GM12878 (cell line): Measurements from ENCODE around the gene NLN. TPM values are rescaled to one million over a fixed set of nuclear protein-coding genes. Genes with fewer than 3 reads are reported as not detected.

Source experiments
- ATAC-seq: fragments of 200-7000 bp; cut with Tn5 transposase; 3 replicates; pipeline ENCODE4 v1.9.1; 2020; ENCODE audit warnings: mild to moderate bottlenecking, moderate library complexity
- BruUV-seq: library from RNA; stranded (reverse); fragments of 400-500 nt; replicated peaks from 2 replicates; lab custom pipeline; 2021; lab: Mats Ljungman, UMichigan
- CTCF ChIA-PET: fragments of 300-600 bp; sonication (Branson Sonifier 250); formaldehyde crosslinking; extraction: SDS; loops from one replicate; lab custom pipeline; 2021; ENCODE audit warnings: inconsistent platforms; lab: Yijun Ruan, JAX
- POLR2A ChIA-PET: fragments of 350-600 bp; formaldehyde crosslinking; extraction: SDS; loops from one replicate; lab custom pipeline; 2021; ENCODE audit warnings: inconsistent platforms; lab: Charles Lee
- RAD21 ChIA-PET: fragments of 300-600 bp; sonication (Branson Sonifier 250); formaldehyde crosslinking; loops from one replicate; lab custom pipeline; 2023; ENCODE audit warnings: antibody characterized with exemption; ENCODE audit not compliant: unreplicated experiment; lab: Charles Lee
- SMC1A ChIA-PET: fragments of 300-600 bp; sonication (Branson Sonifier 250); formaldehyde crosslinking; loops from one replicate; lab custom pipeline; 2023; ENCODE audit not compliant: unreplicated experiment, uncharacterized antibody; lab: Charles Lee
- DNase-seq: peaks from one replicate; pipeline ENCODE4 v3.0.0-alpha.2; 2011; ENCODE audit warnings: low read depth, low spot score
- FAIRE-seq: peaks from 3 replicates; lab custom pipeline; 2011; peaks lifted over from hg19 to GRCh38; lab: Jason Lieb, UNC
- H2AFZ ChIP-seq: 2 replicates; pipeline ENCODE4 v1.6.0; 2011; ENCODE audit warnings: low read depth, low read length, control low read depth; ENCODE audit not compliant: control insufficient read depth
- H3K27ac ChIP-seq: 2 replicates; pipeline ENCODE4 v1.5.1; 2011; ENCODE audit warnings: control low read depth; ENCODE audit not compliant: control insufficient read depth, insufficient read depth
- H3K27me3 ChIP-seq, 2 experiments: replicated peaks in 1 of 2; 2 replicates each; pipeline versions ENCODE4 v1.6.0 to v1.6.1; 2011; ENCODE audit warnings: low read length in 1 of 2; ENCODE audit not compliant: control insufficient read depth in 2 of 2, insufficient read depth in 2 of 2
- H3K36me3 ChIP-seq, 2 experiments: 2 replicates each; pipeline ENCODE4 v1.5.1; 2011; ENCODE audit warnings: low read length in 1 of 2; ENCODE audit not compliant: control insufficient read depth in 2 of 2, insufficient read depth in 2 of 2
- H3K4me1 ChIP-seq: 2 replicates; pipeline ENCODE4 v1.6.1; 2011; ENCODE audit warnings: mild to moderate bottlenecking, low read length, moderate library complexity, mixed read lengths; ENCODE audit not compliant: control insufficient read depth, insufficient read depth
- H3K4me2 ChIP-seq: 2 replicates; pipeline ENCODE4 v1.6.0; 2011; ENCODE audit warnings: control low read depth; ENCODE audit not compliant: control insufficient read depth, insufficient read depth
- H3K4me3 ChIP-seq: fragments of 200-600 bp; sonication (generic); 2 replicates; pipeline ENCODE4 v1.5.1; 2016
- H3K79me2 ChIP-seq: 2 replicates; pipeline ENCODE4 v1.6.0; 2011; ENCODE audit warnings: low read length; ENCODE audit not compliant: control insufficient read depth, insufficient read depth
- H3K9ac ChIP-seq: 2 replicates; pipeline ENCODE4 v1.8.0; 2011; ENCODE audit warnings: low read length, control low read depth, mixed read lengths; ENCODE audit not compliant: control insufficient read depth, insufficient read depth
- H3K9me3 ChIP-seq: replicated peaks from 3 replicates; pipeline ENCODE4 v1.5.1; 2011; ENCODE audit warnings: mild to moderate bottlenecking, low read length; ENCODE audit not compliant: control insufficient read depth, insufficient read depth
- H4K20me1 ChIP-seq: 2 replicates; pipeline ENCODE4 v1.6.0; 2011; ENCODE audit not compliant: control insufficient read depth, insufficient read depth
- ATF7 ChIP-seq: fragments of 450-650 bp; IDR thresholded peaks from 2 replicates; pipeline ENCODE4 v1.6.1; 2016; ENCODE audit warnings: low read depth, mild to moderate bottlenecking
- CREM ChIP-seq: IDR thresholded peaks from 2 replicates; pipeline ENCODE4 v1.6.1; 2014; ENCODE audit warnings: antibody characterized with exemption, low read depth
- E2F4 ChIP-seq: IDR thresholded peaks from 2 replicates; pipeline ENCODE4 v1.6.1; 2012; ENCODE audit warnings: low read depth, low read length, improper control_type of control experiment
- E4F1 ChIP-seq: fragments of 450-650 bp; IDR thresholded peaks from 2 replicates; pipeline ENCODE4 v1.6.1; 2018; ENCODE audit warnings: borderline replicate concordance, mild to moderate bottlenecking; ENCODE audit not compliant: partially characterized antibody
- EZH2 ChIP-seq: IDR thresholded peaks from 2 replicates; pipeline ENCODE4 v1.6.1; 2012; ENCODE audit warnings: low read depth, mild to moderate bottlenecking, control low read depth, inconsistent platforms, low read length, borderline replicate concordance; ENCODE audit not compliant: control insufficient read depth
- HCFC1 ChIP-seq: fragments of 150-350 bp; IDR thresholded peaks from 2 replicates; pipeline ENCODE4 v1.6.1; 2014; ENCODE audit warnings: low read length
- KLF5 ChIP-seq: fragments of 450-650 bp; IDR thresholded peaks from 2 replicates; pipeline ENCODE4 v1.6.1; 2014; ENCODE audit warnings: mild to moderate bottlenecking; ENCODE audit not compliant: partially characterized antibody
- NFIC ChIP-seq: IDR thresholded peaks from 2 replicates; pipeline ENCODE4 v1.6.1; 2012; ENCODE audit warnings: low read depth, mild to moderate bottlenecking, inconsistent platforms, low read length, moderate library complexity
- NFXL1 ChIP-seq: fragments of 450-650 bp; IDR thresholded peaks from 2 replicates; pipeline ENCODE4 v1.6.1; 2017; ENCODE audit warnings: antibody characterized with exemption, mild to moderate bottlenecking, borderline replicate concordance
- PAX5 ChIP-seq: IDR thresholded peaks from 2 replicates; pipeline ENCODE4 v1.6.1; 2011; ENCODE audit warnings: low read depth, low read length, borderline replicate concordance
- POU2F2 ChIP-seq: IDR thresholded peaks from 3 replicates; pipeline ENCODE4 v1.6.1; 2011; ENCODE audit warnings: low read depth, mild to moderate bottlenecking, low read length, borderline replicate concordance
- PRDM15 ChIP-seq: fragments of 450-650 bp; formaldehyde crosslinking; IDR thresholded peaks from 2 replicates; pipeline ENCODE4 v1.4.0; 2020; ENCODE audit warnings: mild to moderate bottlenecking, moderate library complexity
- SIX5 ChIP-seq: IDR thresholded peaks from 2 replicates; pipeline ENCODE4 v1.6.1; 2011; ENCODE audit warnings: mild to moderate bottlenecking, low read depth, low read length, moderate library complexity; ENCODE audit not compliant: severe bottlenecking
- SMAD1 ChIP-seq: fragments of 450-650 bp; IDR thresholded peaks from 2 replicates; pipeline ENCODE4 v1.6.1; 2018; ENCODE audit warnings: mild to moderate bottlenecking, low read depth; ENCODE audit not compliant: partially characterized antibody
- STAT3 ChIP-seq: IDR thresholded peaks from 2 replicates; pipeline ENCODE4 v1.6.1; 2011; ENCODE audit warnings: low read depth, low read length, improper control_type of control experiment
- TCF3 ChIP-seq: IDR thresholded peaks from 2 replicates; pipeline ENCODE4 v1.6.1; 2012; ENCODE audit warnings: low read depth, mild to moderate bottlenecking, low read length, borderline replicate concordance; ENCODE audit not compliant: insufficient read depth
- USF2 ChIP-seq: IDR thresholded peaks from 2 replicates; pipeline ENCODE4 v1.6.1; 2011; ENCODE audit warnings: low read depth, low read length, improper control_type of control experiment, borderline replicate concordance
- in situ Hi-C: fragments of 300-500 bp; cut with MboI; formaldehyde crosslinking; loops from 9 replicates; pipeline ENCODE4 v1.14.3; 2018; ENCODE audit warnings: mixed read lengths
- intact Hi-C: fragments of 100-400 bp; cut with micrococcal nuclease; formaldehyde crosslinking; loops from one replicate; pipeline ENCODE4 v1.14.2; 2022; ENCODE audit not compliant: unreplicated experiment
- polyA plus RNA-seq, 11 experiments: library from polyadenylated mRNA; depleted of rRNA in 4 of 11; unstranded in 6 of 11; stranded (reverse) in 5 of 11; fragments of >200 nt; fragmentation: Nextera tagmentation in 4 of 11; fragmentation: Illumina TruSeq in 1 of 11; extraction: Ambion mirVana in 4 of 11; extraction: Trizol in 1 of 11; gene quantifications; 1 replicate in 1 of 11; 2 replicates in 10 of 11; pipeline versions ENCODE4 v1.2.1 to v1.2.3, GENCODE V29; 2011 to 2016; ENCODE audit warnings: inconsistent platforms in 2 of 11, missing spikeins in 2 of 11, low read depth in 1 of 11
- total RNA-seq, 4 experiments: library from RNA; depleted of rRNA in 3 of 4; stranded (reverse); fragments of >200 nt in 3 of 4; fragmentation: Illumina TruSeq in 1 of 4; extraction: Trizol in 1 of 4; gene quantifications; 2 replicates each; pipeline versions ENCODE4 v1.2.1 to v1.2.3, GENCODE V29; 2013 to 2021

Gene NLN
- total and polyA plus RNA-seq, 10 of the 15 experiments (the other 5 are each of a cell fraction or from before 2014, with no cell fraction given): 6.8 to 56.9 (median 33.3) TPM

GRCh38 chr5:65739162-65739561 lies 17.2 kb downstream of the NLN start:
- Histone ChIP-seq H4K20me1 (no peaks in the 10 kb centered on the region), H3K9me3 (no peaks in the 10 kb centered on the region; the same call in 2 of the 3 replicates), H2AFZ (no peak overlapping the region), H3K27ac (no peak overlapping the region), H3K79me2 (peaks cover 1% of the 10 kb centered on the region; the same call in 1 of the 2 replicates), H3K4me1 (no peaks in the 10 kb centered on the region; the same call in 1 of the 2 replicates), H3K9ac (no peak overlapping the region), H3K27me3 (no peaks in the 10 kb centered on the region), H3K4me3 (no peak overlapping the region), H3K36me3 (no peaks in the 10 kb centered on the region), H3K4me2 (no peak overlapping the region)
- TF ChIP-seq SIX5: no peak
- TF ChIP-seq SMAD1: no peak
- TF ChIP-seq HCFC1: no peak
- TF ChIP-seq CREM: no peak
- TF ChIP-seq PAX5: no peak
- no peak for TF ChIP-seq ATF7
- no peak for TF ChIP-seq USF2
- TF ChIP-seq PRDM15: no peak
- TF ChIP-seq E2F4: no peak
- no peak for TF ChIP-seq POU2F2
- no peak for TF ChIP-seq EZH2
- no peak for TF ChIP-seq STAT3
- TF ChIP-seq NFIC: no peak
- no peak for TF ChIP-seq E4F1
- TF ChIP-seq NFXL1: no peak
- no peak for TF ChIP-seq KLF5
- TF ChIP-seq TCF3: no peak
- ChIA-PET CTCF (interaction anchor here (1.5 to 4.5 kb wide), 2 partner anchors 12 to 185 kb away, joined by 3 to 20 read pairs; no protein-coding TSS in a partner anchor), POLR2A (interaction anchor here (1.2 kb wide), 1 partner anchor 12 kb away, joined by 3 read pairs; no protein-coding TSS in a partner anchor), RAD21 (no interaction called here), SMC1A (interaction anchor here (0.9 to 2.9 kb wide), 2 partner anchors 12 to 22 kb away, joined by 3 to 13 read pairs; no protein-coding TSS in a partner anchor)
- ATAC-seq: no peak
- no peak for FAIRE-seq
- BruUV-seq: no TSS peak
- intact Hi-C loops (no loop called here), in situ Hi-C loops (no loop called here)
- DNase-seq: no peak
